ENCODE data around the gene SYT1. TPM values are rescaled to one million over a fixed set of nuclear protein-coding genes. Genes with fewer than 3 reads are reported as not detected.

SYT1 gene
- total and polyA plus RNA-seq, 2 of the 8 experiments (the other 6 are each of a cell fraction or from before 2014, with no cell fraction given): 11.0 to 34.6 TPM

DNA sequence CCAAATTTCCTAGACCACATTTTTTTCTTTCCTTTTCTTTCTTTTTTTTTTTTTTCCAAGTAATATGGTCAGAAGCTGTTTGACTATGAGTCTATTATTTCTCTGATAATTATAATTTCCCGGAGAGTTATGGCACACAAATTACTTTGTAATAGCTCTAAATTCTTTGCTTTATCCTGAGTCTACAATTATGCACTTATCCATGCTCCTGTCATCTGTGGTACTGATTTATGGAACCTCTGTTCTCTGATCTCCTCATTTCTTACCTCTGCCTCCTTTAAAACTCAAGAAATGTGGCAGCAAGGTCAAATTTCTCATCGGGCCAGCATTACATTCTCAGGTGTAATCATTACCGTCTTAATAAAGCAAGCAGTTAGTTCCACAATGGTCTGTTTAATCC is 544.1 kb downstream of the SYT1 start:
- Histone ChIP-seq H3K23ac (ENCODE audit: insufficient read length) (no peak overlapping the region), H4K8ac (ENCODE audit: extremely low read depth, insufficient read depth, low read length) (no peak overlapping the region), H2BK120ac (replicated peaks; ENCODE audit: low read depth, low read length) (no peak overlapping the region), H3K18ac (ENCODE audit: extremely low read depth, low read length) (no peak overlapping the region), H3K14ac (ENCODE audit: insufficient read length) (no peak overlapping the region), H2AFZ (ENCODE audit: low read length) (no peak overlapping the region), H2BK20ac (ENCODE audit: low read length) (no peak overlapping the region), H2BK5ac (ENCODE audit: low read depth, low read length) (no peak overlapping the region), H4K5ac (ENCODE audit: insufficient read length, low read depth, low read length) (no peak overlapping the region), H3K79me2 (ENCODE audit: control insufficient read depth in 1 of 2, insufficient read depth in 2 of 2, low read length in 2 of 2) (no peaks in the 10 kb centered on the region), H2BK15ac (ENCODE audit: low read length) (no peak overlapping the region), H2AK5ac (ENCODE audit: low read depth, low read length) (no peak overlapping the region), H3K4me1 (replicated peaks in 1 of 4; ENCODE audit: control insufficient read depth in 3 of 4, insufficient read depth in 4 of 4, low read length in 3 of 4) (peaks cover 0 to 9% (median 4%) of the 10 kb centered on the region in 4 experiments; a peak in 2 of 7 replicates), H3K27me3 (replicated peaks in 1 of 4; ENCODE audit: control insufficient read depth in 3 of 4, extremely low read depth in 1 of 4, insufficient read depth in 3 of 4, low read length in 3 of 4) (no peaks in the 10 kb centered on the region), H3K23me2 (ENCODE audit: low read depth, low read length) (no peaks in the 10 kb centered on the region), H4K91ac (replicated peaks; ENCODE audit: insufficient read length, low read length) (no peak overlapping the region), H3K36me3 (ENCODE audit: control insufficient read depth in 2 of 4, insufficient read depth in 4 of 4, low read length in 3 of 4) (no peaks in the 10 kb centered on the region), H2BK12ac (ENCODE audit: low read depth, low read length) (no peak overlapping the region), H4K20me1 (replicated peaks in 1 of 2; ENCODE audit: control insufficient read depth in 1 of 2, insufficient read depth in 2 of 2, low read length in 2 of 2) (no peaks in the 10 kb centered on the region), H3K4me3 (ENCODE audit: extremely low read depth in 1 of 4, insufficient read depth in 2 of 4, low read depth in 3 of 4, low read length in 4 of 4) (no peak overlapping the region), H3K27ac (ENCODE audit: low read depth, low read length) (no peak overlapping the region), H3K79me1 (ENCODE audit: low read depth, low read length) (no peaks in the 10 kb centered on the region), H3K9ac (replicated peaks in 1 of 4; ENCODE audit: extremely low read depth in 1 of 4, low read depth in 3 of 4, low read length in 3 of 4) (no peak overlapping the region), H3K9me3 (ENCODE audit: insufficient read depth in 2 of 2, low read depth in 1 of 2, low read length in 1 of 2) (no peaks in the 10 kb centered on the region), H3K4me2 (ENCODE audit: insufficient read depth in 1 of 2, low read depth in 2 of 2, low read length in 2 of 2) (no peak overlapping the region), H3K56ac (replicated peaks; ENCODE audit: insufficient read length, low read depth, low read length) (no peak overlapping the region), H3K4ac (replicated peaks; ENCODE audit: insufficient read length, low read depth, low read length) (no peak overlapping the region)
- FAIRE-seq (no peak), DNase-seq (ENCODE audit: low read depth in 1 of 2, low spot score in 2 of 2) (no peak)
- WGBS, 2 experiments (ENCODE audit: extremely low coverage in 1 of 2, insufficient coverage in 1 of 2, insufficient read length in 1 of 2, insufficient replicate concordance in 2 of 2, low coverage in 1 of 2, low lambda C conversion rate in 2 of 2, missing lambda C conversion rate in 1 of 2): 89% methylated on average over 3 of the region's 3 CpGs; no CpG with 5 or more reads in 1 of the 2 experiments
- CTCF ChIA-PET (ENCODE audit: partially characterized antibody): interaction anchor here (0.6 to 3.0 kb wide), 6 partner anchors 11 to 861 kb away, joined by 3 to 18 read pairs (median 4); no protein-coding TSS in a partner anchor
- POLR2A ChIA-PET (ENCODE audit: partially characterized antibody): interaction anchor here (0.6 to 1.2 kb wide), 2 partner anchors 145 to 149 kb away, joined by 3 read pairs; no protein-coding TSS in a partner anchor
- TF ChIP-seq RNF2 (IDR thresholded peaks at IDR 0.05; ENCODE audit: borderline replicate concordance, low read depth, low read length, missing control alignments, poor library complexity, severe bottlenecking) (no peak), JUND (IDR thresholded peaks at IDR 0.05; ENCODE audit: low read length) (no peak), NRF1 (IDR thresholded peaks at IDR 0.05; ENCODE audit: low read depth, low read length) (no peak), NANOG (IDR thresholded peaks at IDR 0.05; ENCODE audit: insufficient read depth, low read depth, low read length, poor library complexity, severe bottlenecking) (no peak), TAF1 (IDR thresholded peaks at IDR 0.05; ENCODE audit: low read depth, low read length) (no peak), RXRA (IDR thresholded peaks at IDR 0.05; ENCODE audit: insufficient read depth, low read depth, low read length) (no peak), CEBPB (IDR thresholded peaks at IDR 0.05; ENCODE audit: low read depth, low read length) (no peak), SUZ12 (IDR thresholded peaks at IDR 0.05; ENCODE audit: low read length) (no peak), GTF2F1 (IDR thresholded peaks at IDR 0.05; ENCODE audit: borderline replicate concordance, low read depth, low read length) (no peak), CHD1 (IDR thresholded peaks at IDR 0.05; ENCODE audit: low read depth, low read length) (no peak), SIX5 (IDR thresholded peaks at IDR 0.05; ENCODE audit: low read depth, low read length) (no peak), RFX5 (IDR thresholded peaks at IDR 0.05; ENCODE audit: borderline replicate concordance, low read depth, low read length) (no peak), TEAD4 (IDR thresholded peaks at IDR 0.05; ENCODE audit: low read depth, low read length) (no peak)
- TF ChIP-seq, protein P1, sequence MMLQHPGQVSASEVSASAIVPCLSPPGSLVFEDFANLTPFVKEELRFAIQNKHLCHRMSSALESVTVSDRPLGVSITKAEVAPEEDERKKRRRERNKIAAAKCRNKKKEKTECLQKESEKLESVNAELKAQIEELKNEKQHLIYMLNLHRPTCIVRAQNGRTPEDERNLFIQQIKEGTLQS (IDR thresholded peaks at IDR 0.05; ENCODE audit: insufficient read depth, low read depth, low read length): no peak

Measured in H1 (cell line).